Measurements from ENCODE around the gene KCNH1. TPM values are rescaled to one million over a fixed set of nuclear protein-coding genes. Genes with fewer than 3 reads are reported as not detected.

KCNH1 gene
- total and polyA plus RNA-seq, 2 of the 4 experiments (the other 2 are of a cell fraction), result 0.27 to 0.54 TPM

DNA sequence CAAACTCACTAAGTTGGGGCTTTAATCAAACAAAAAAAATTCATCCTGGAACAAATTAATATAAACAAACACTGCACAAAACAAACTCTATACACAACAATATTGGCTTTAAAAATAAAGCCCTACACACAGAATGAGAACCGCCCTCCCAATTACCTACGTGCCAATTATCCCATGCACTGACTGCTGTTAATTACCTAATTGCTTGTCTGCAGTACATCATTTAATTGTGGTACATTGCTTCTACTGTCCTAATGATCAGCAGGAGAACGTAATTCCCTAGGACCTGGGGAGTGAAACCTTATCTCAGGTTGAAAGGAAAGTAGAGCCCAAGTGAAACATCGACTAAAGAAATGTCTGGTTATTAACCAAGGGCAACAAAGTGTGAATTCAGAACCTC is 364.5 kb downstream of the KCNH1 start:
- TF ChIP-seq CHD1 (IDR thresholded peaks at IDR 0.05; ENCODE audit: low read depth, low read length), result no peak
- TF ChIP-seq SMC3 (IDR thresholded peaks at IDR 0.05; ENCODE audit: low read depth, low read length), result no peak
- TF ChIP-seq FOS (IDR thresholded peaks at IDR 0.05; ENCODE audit: low read depth, low read length), result no peak
- no peak for TF ChIP-seq RCOR1 (IDR thresholded peaks at IDR 0.05; ENCODE audit: insufficient replicate concordance, low read length)
- TF ChIP-seq, protein P1, sequence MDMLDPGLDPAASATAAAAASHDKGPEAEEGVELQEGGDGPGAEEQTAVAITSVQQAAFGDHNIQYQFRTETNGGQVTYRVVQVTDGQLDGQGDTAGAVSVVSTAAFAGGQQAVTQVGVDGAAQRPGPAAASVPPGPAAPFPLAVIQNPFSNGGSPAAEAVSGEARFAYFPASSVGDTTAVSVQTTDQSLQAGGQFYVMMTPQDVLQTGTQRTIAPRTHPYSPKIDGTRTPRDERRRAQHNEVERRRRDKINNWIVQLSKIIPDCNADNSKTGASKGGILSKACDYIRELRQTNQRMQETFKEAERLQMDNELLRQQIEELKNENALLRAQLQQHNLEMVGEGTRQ (IDR thresholded peaks at IDR 0.05; ENCODE audit: low read depth, low read length), result no peak
- Histone ChIP-seq H3K14ac (replicated peaks; ENCODE audit: low read depth, low read length) (no peak overlapping the region), H2BK20ac (ENCODE audit: low read depth, low read length) (no peak overlapping the region), H3K9me1 (ENCODE audit: insufficient read depth, low read length) (no peaks in the 10 kb centered on the region), H4K8ac (ENCODE audit: low read depth in 2 of 2, low read length in 2 of 2) (no peak overlapping the region), H2BK15ac (ENCODE audit: low read depth, low read length) (no peak overlapping the region), H3K9me3 (ENCODE audit: control insufficient read depth, insufficient read depth, low read length) (no peaks in the 10 kb centered on the region), H3K4ac (ENCODE audit: low read depth, low read length) (no peak overlapping the region), H3K36me3 (ENCODE audit: control insufficient read depth, insufficient read depth, low read length) (no peaks in the 10 kb centered on the region), H2AK5ac (ENCODE audit: low read depth, low read length) (no peak overlapping the region), H4K5ac (ENCODE audit: low read depth, low read length) (no peak overlapping the region), H3K79me1 (ENCODE audit: low read depth in 1 of 2, low read length in 2 of 2) (no peaks in the 10 kb centered on the region), H4K20me1 (ENCODE audit: insufficient read depth, low read length) (no peaks in the 10 kb centered on the region), H2AK9ac (replicated peaks; ENCODE audit: low read depth, low read length, poor library complexity) (no peak overlapping the region), H3K4me2 (ENCODE audit: low read depth, low read length) (no peak overlapping the region), H3K4me3 (ENCODE audit: insufficient read depth, low read depth, low read length) (no peak overlapping the region), H3K18ac (ENCODE audit: low read depth, low read length) (no peak overlapping the region), H3K4me1 (ENCODE audit: control insufficient read depth, insufficient read depth, low read length) (no peaks in the 10 kb centered on the region), H3K23ac (ENCODE audit: low read depth, low read length) (no peak overlapping the region), H2AFZ (replicated peaks; ENCODE audit: low read length, poor library complexity) (no peak overlapping the region), H3K56ac (ENCODE audit: extremely low read depth, insufficient read depth, low read length) (no peak overlapping the region), H3K27ac (ENCODE audit: insufficient read depth, low read length) (no peak overlapping the region), H3K27me3 (ENCODE audit: control insufficient read depth, insufficient read depth, low read length) (no peaks in the 10 kb centered on the region), H4K91ac (ENCODE audit: insufficient read depth, low read depth, low read length) (no peak overlapping the region), H2BK120ac (ENCODE audit: low read depth, low read length) (no peak overlapping the region), H3K9ac (ENCODE audit: low read depth, low read length) (no peak overlapping the region), H2BK5ac (ENCODE audit: low read depth, low read length, poor library complexity, severe bottlenecking) (no peak overlapping the region)
- no TSS peak for BruUV-seq (replicated peaks)
- in situ Hi-C loops (cut with MboI; ENCODE audit: low sequenced_read_pairs), result no loop called here
- CTCF ChIA-PET, result no interaction called here
- POLR2A ChIA-PET (ENCODE audit: unreplicated experiment), result no interaction called here
- no peak for DNase-seq
- intact Hi-C loops (cut with micrococcal nuclease), result no loop called here
- dilution Hi-C loops (cut with HindIII; ENCODE audit: low sequenced_read_pairs, unreplicated experiment), result no loop called here
- no peak for ATAC-seq (ENCODE audit: low read depth)
- no CpG with 5 or more reads among the region's 4 CpGs for WGBS, 2 experiments (ENCODE audit: extremely low coverage in 2 of 2, insufficient read length in 1 of 2)
